Peyer's patch (tissue), 4 donors: ENCODE data around the gene KCNQ1. TPM values are rescaled to one million over a fixed set of nuclear protein-coding genes. Genes with fewer than 3 reads are reported as not detected.
A peak's percentile ranks its signal among the peaks of the same experiment; 100 is the strongest.

ENCODE experiments used
- DNase-seq, 3 donors: peaks; one replicate each; pipeline ENCODE4 v3.0.0-alpha.2; 2017 to 2019
- H3K27ac ChIP-seq, 4 donors: fragments of 200-600 bp; sonication (generic); one replicate each; pipeline ENCODE4 v1.5.1; 2016 to 2019
- H3K27me3 ChIP-seq, 2 donors: fragments of 200-600 bp; sonication (generic); one replicate each; pipeline ENCODE4 v1.5.1; 2019
- H3K36me3 ChIP-seq, 3 donors: fragments of 200-600 bp; sonication (generic); one replicate each; pipeline ENCODE4 v1.5.1; 2016 to 2019
- H3K4me1 ChIP-seq, 4 donors: fragments of 200-600 bp; sonication (generic); one replicate each; pipeline ENCODE4 v1.5.1; 2016 to 2019
- H3K4me3 ChIP-seq, 4 donors: fragments of 200-600 bp; sonication (generic); 1 replicate in 3 of 4; 2 replicates in 1 of 4; pipeline ENCODE4 v1.5.1; 2016 to 2019; ENCODE audit warnings: mild to moderate bottlenecking in 1 of 4
- H3K9me3 ChIP-seq, 4 donors: fragments of 200-600 bp; sonication (generic); one replicate each; pipeline ENCODE4 v1.5.1; 2016 to 2019; ENCODE audit warnings: mild to moderate bottlenecking in 1 of 4
- CTCF ChIP-seq, 6 experiments: fragments of 450-650 bp in 4 of 6; fragments of 200-600 bp in 2 of 6; sonication (generic) in 1 of 6; IDR thresholded peaks; one replicate each; pipeline ENCODE4 v1.5.1; 2017 to 2019; ENCODE audit warnings: antibody characterized with exemption in 6 of 6, mild to moderate bottlenecking in 3 of 6, moderate library complexity in 1 of 6
- POLR2A ChIP-seq, 2 donors: fragments of 450-650 bp; IDR thresholded peaks; one replicate each; pipeline ENCODE4 v1.5.1; 2017; ENCODE audit warnings: antibody characterized with exemption in 2 of 2, mild to moderate bottlenecking in 2 of 2, moderate library complexity in 2 of 2
- total RNA-seq, 4 donors: library from RNA; depleted of rRNA; stranded (reverse); fragments of >200 nt; gene quantifications; one replicate each; pipeline ENCODE4 v1.1.0, GENCODE V29; 2016

The KCNQ1 gene
- total RNA-seq, 4 donors from 2014 or later: 50.6 to 66.4 (median 54.2) TPM

GRCh38 chr11:2769409-2770095 lies 324.7 kb downstream of the KCNQ1 start:
- peak; percentile 8 to 33 (median 24) for DNase-seq
- TF ChIP-seq POLR2A (IDR thresholded peaks at IDR 0.05): no peak
- TF ChIP-seq CTCF (IDR thresholded peaks at IDR 0.05): no peak
- no peaks in the 10 kb centered on the region for H3K4me1 ChIP-seq
- no peak overlapping the region for H3K4me3 ChIP-seq
- H3K36me3 ChIP-seq: no peaks in the 10 kb centered on the region
- no peaks in the 10 kb centered on the region for H3K9me3 ChIP-seq
- H3K27me3 ChIP-seq: no peaks in the 10 kb centered on the region
- no peak overlapping the region for H3K27ac ChIP-seq

- H3K4me3 ChIP-seq: no peak overlapping the region
- no peaks in the 10 kb centered on the region for H3K27me3 ChIP-seq
- no peak for TF ChIP-seq CTCF (IDR thresholded peaks at IDR 0.05)
- H3K27ac ChIP-seq: no peak overlapping the region
- peak in 2 of 3 donors; percentile 26 to 27 for DNase-seq
- no peaks in the 10 kb centered on the region for H3K9me3 ChIP-seq
- no peaks in the 10 kb centered on the region for H3K36me3 ChIP-seq
- no peaks in the 10 kb centered on the region for H3K4me1 ChIP-seq
These were observed 325.4 kb downstream of the KCNQ1 start for GRCh38 chr11:2770096-2770751.

- no peaks in the 10 kb centered on the region for H3K27me3 ChIP-seq
- peak in 2 of 3 donors; percentile 30 to 39 for DNase-seq
- H3K36me3 ChIP-seq: no peaks in the 10 kb centered on the region
- no peaks in the 10 kb centered on the region for H3K4me1 ChIP-seq
- H3K4me3 ChIP-seq: no peak overlapping the region
- H3K9me3 ChIP-seq: no peaks in the 10 kb centered on the region
- TF ChIP-seq POLR2A (IDR thresholded peaks at IDR 0.05) (no peak), CTCF (IDR thresholded peaks at IDR 0.05) (no peak)
- no peak overlapping the region for H3K27ac ChIP-seq
These were observed 326.0 kb downstream of the KCNQ1 start for GRCh38 chr11:2770761-2771301.

- H3K27ac ChIP-seq: no peak overlapping the region
These were observed 327.1 kb downstream of the KCNQ1 start for GRCh38 chr11:2771758-2772466.

More at GRCh38 chr11:2771758-2772466, 327.1 kb downstream of the KCNQ1 start:
- TF ChIP-seq CTCF (IDR thresholded peaks at IDR 0.05) (no peak), POLR2A (IDR thresholded peaks at IDR 0.05) (no peak)
- no peaks in the 10 kb centered on the region for H3K4me1 ChIP-seq
- H3K27me3 ChIP-seq: no peaks in the 10 kb centered on the region
- no peaks in the 10 kb centered on the region for H3K9me3 ChIP-seq
- H3K36me3 ChIP-seq: no peaks in the 10 kb centered on the region
- no peak overlapping the region for H3K4me3 ChIP-seq
- peak; percentile 11 to 40 (median 37) for DNase-seq
